ENCODE measurements around the gene HDDC3. TPM values are rescaled to one million over a fixed set of nuclear protein-coding genes. Genes with fewer than 3 reads are reported as not detected.

HDDC3 gene
- total and polyA plus RNA-seq, 9 of the 15 experiments (the other 6 are each of a cell fraction or from before 2014, with no cell fraction given), result 14.9 to 55.8 (median 36.9) TPM

GRCh38 chr15:90885432-90886290 lies 46.7 kb downstream of the HDDC3 start (continued):
- TF ChIP-seq DNMT1 (IDR thresholded peaks at IDR 0.05), result no peak
- TF ChIP-seq ZNF766 (CRISPR knock-in tag; conservative IDR thresholded peaks at IDR 0.05), result no peak
- no peak for TF ChIP-seq POLR3G (IDR thresholded peaks at IDR 0.05; ENCODE audit: extremely low read depth, insufficient read length, insufficient replicate concordance)
- TF ChIP-seq DPF2 (IDR thresholded peaks at IDR 0.05), result no peak
- no peak for TF ChIP-seq ZFP36 (IDR thresholded peaks at IDR 0.05; ENCODE audit: low read depth, low read length, partially characterized antibody)
- TF ChIP-seq KLF16 (IDR thresholded peaks at IDR 0.05), result 0 out of 2 replicates have a peak, but pooled peaks have one; percentile 54
- TF ChIP-seq ZNF778 (CRISPR knock-in tag; IDR thresholded peaks at IDR 0.05), result no peak
- no peak for TF ChIP-seq XRCC4 (IDR thresholded peaks at IDR 0.05; ENCODE audit: extremely low read depth, insufficient read depth, insufficient read length)
- no peak for TF ChIP-seq TAF1 (IDR thresholded peaks at IDR 0.05; ENCODE audit: control insufficient read depth, extremely low read depth, insufficient read depth, low read length, severe bottlenecking)
- no peak for TF ChIP-seq ZNF707 (CRISPR knock-in tag; conservative IDR thresholded peaks at IDR 0.05)
- 0 out of 2 replicates have a peak, but pooled peaks have one; percentile 14 for TF ChIP-seq TEAD4 (IDR thresholded peaks at IDR 0.05; ENCODE audit: low read length)
- no peak for TF ChIP-seq TEAD4 (CRISPR knock-in tag; IDR thresholded peaks at IDR 0.05; ENCODE audit: borderline replicate concordance)
- no peak for TF ChIP-seq ELK1 (CRISPR knock-in tag; IDR thresholded peaks at IDR 0.05)
- TF ChIP-seq FOXJ3 (CRISPR knock-in tag; IDR thresholded peaks at IDR 0.05), result no peak
- TF ChIP-seq GTF2B (IDR thresholded peaks at IDR 0.05; ENCODE audit: extremely low read depth, insufficient read length), result no peak
- no peak for TF ChIP-seq ZNF586 (CRISPR knock-in tag; conservative IDR thresholded peaks at IDR 0.05)
- no peak for TF ChIP-seq MAFG (tag; conservative IDR thresholded peaks at IDR 0.05)
- no peak for TF ChIP-seq ZNF146 (CRISPR knock-in tag; IDR thresholded peaks at IDR 0.05; ENCODE audit: unreplicated experiment)
- TF ChIP-seq ZNF197 (CRISPR knock-in tag; IDR thresholded peaks at IDR 0.05; ENCODE audit: low read depth), result no peak
- no peak for TF ChIP-seq NR2C1 (IDR thresholded peaks at IDR 0.05)
- TF ChIP-seq NR2C1 (tag; IDR thresholded peaks at IDR 0.05), result no peak
- TF ChIP-seq ZBTB12 (CRISPR knock-in tag; IDR thresholded peaks at IDR 0.05), result no peak
- no peak for TF ChIP-seq ZKSCAN1 (IDR thresholded peaks at IDR 0.05; ENCODE audit: low read depth, low read length)
- TF ChIP-seq E4F1 (CRISPR knock-in tag; IDR thresholded peaks at IDR 0.05; ENCODE audit: borderline replicate concordance), result no peak
- TF ChIP-seq KDM2B (CRISPR knock-in tag; IDR thresholded peaks at IDR 0.05), result no peak
